H9 (cell line): Measurements from ENCODE around the gene ANGPT4. TPM values are rescaled to one million over a fixed set of nuclear protein-coding genes. Genes with fewer than 3 reads are reported as not detected.

ENCODE experiments used
- DNase-seq: peaks from one replicate; pipeline ENCODE4 v3.0.0-alpha.2; 2017
- H2AFZ ChIP-seq: one replicate; pipeline ENCODE4 v1.6.1; 2013; ENCODE audit warnings: mild to moderate bottlenecking, low read length, control low read depth, moderate library complexity
- H2AK5ac ChIP-seq: 2 replicates; pipeline ENCODE4 v1.6.1; 2013; ENCODE audit warnings: low read length, control low read depth, mixed read lengths; ENCODE audit not compliant: insufficient read length
- H2BK120ac ChIP-seq: one replicate; pipeline ENCODE4 v1.6.1; 2013; ENCODE audit warnings: low read depth, mild to moderate bottlenecking, low read length, control low read depth, inconsistent platforms; ENCODE audit not compliant: poor library complexity, severe bottlenecking
- H2BK12ac ChIP-seq: 2 replicates; pipeline ENCODE4 v1.6.1; 2013; ENCODE audit warnings: low read length, control low read depth, mixed read lengths, low read depth; ENCODE audit not compliant: insufficient read length
- H2BK15ac ChIP-seq: 2 replicates; pipeline ENCODE4 v1.6.1; 2013; ENCODE audit warnings: low read depth, low read length, control low read depth
- H2BK20ac ChIP-seq: one replicate; pipeline ENCODE4 v1.6.1; 2013; ENCODE audit warnings: low read depth, mild to moderate bottlenecking, low read length, control low read depth, inconsistent platforms; ENCODE audit not compliant: poor library complexity, severe bottlenecking
- H2BK5ac ChIP-seq: 2 replicates; pipeline ENCODE4 v1.6.1; 2013; ENCODE audit warnings: low read length, control low read depth, mixed read lengths; ENCODE audit not compliant: insufficient read length
- H3K14ac ChIP-seq: 2 replicates; pipeline ENCODE4 v1.6.1; 2013; ENCODE audit warnings: low read length, control low read depth; ENCODE audit not compliant: insufficient read depth
- H3K18ac ChIP-seq: 2 replicates; pipeline ENCODE4 v1.6.1; 2013; ENCODE audit warnings: low read depth, mild to moderate bottlenecking, mixed read lengths, low read length, control low read depth; ENCODE audit not compliant: insufficient read length
- H3K23ac ChIP-seq: 2 replicates; pipeline ENCODE4 v1.6.1; 2013; ENCODE audit warnings: low read length, control low read depth, mixed read lengths, low read depth; ENCODE audit not compliant: insufficient read length
- H3K23me2 ChIP-seq: 2 replicates; pipeline ENCODE4 v1.6.1; 2013; ENCODE audit warnings: low read depth, mild to moderate bottlenecking, mixed read lengths, low read length, control low read depth; ENCODE audit not compliant: insufficient read length, poor library complexity, severe bottlenecking
- H3K27ac ChIP-seq: 2 replicates; pipeline ENCODE4 v1.5.1; 2013; ENCODE audit warnings: low read length, control low read depth, mixed read lengths, low read depth; ENCODE audit not compliant: insufficient read length
- H3K27me3 ChIP-seq: 2 replicates; pipeline ENCODE4 v1.6.1; 2013; ENCODE audit warnings: low read length, control low read depth, inconsistent platforms; ENCODE audit not compliant: insufficient read depth
- H3K4ac ChIP-seq: 2 replicates; pipeline ENCODE4 v1.6.1; 2013; ENCODE audit warnings: low read depth, mild to moderate bottlenecking, control low read depth, inconsistent platforms, low read length, moderate library complexity
- H3K4me1 ChIP-seq: 2 replicates; pipeline ENCODE4 v1.6.1; 2013; ENCODE audit warnings: low read length, control low read depth, inconsistent platforms; ENCODE audit not compliant: insufficient read depth
- H3K4me2 ChIP-seq: 2 replicates; pipeline ENCODE4 v1.6.1; 2013; ENCODE audit warnings: low read length, control low read depth, mixed read lengths; ENCODE audit not compliant: insufficient read length, insufficient read depth
- H3K56ac ChIP-seq: 2 replicates; pipeline ENCODE4 v1.6.1; 2013; ENCODE audit warnings: low read depth, mild to moderate bottlenecking, mixed read lengths, low read length, control low read depth; ENCODE audit not compliant: insufficient read length
- H3K79me1 ChIP-seq: 2 replicates; pipeline ENCODE4 v1.6.1; 2013; ENCODE audit warnings: low read depth, mild to moderate bottlenecking, moderate library complexity, low read length, control low read depth, inconsistent platforms; ENCODE audit not compliant: insufficient read depth, poor library complexity, severe bottlenecking
- H3K79me2 ChIP-seq: 2 replicates; pipeline ENCODE4 v1.6.1; 2013; ENCODE audit warnings: low read length, control low read depth, inconsistent platforms; ENCODE audit not compliant: insufficient read depth
- H3K9ac ChIP-seq: 2 replicates; pipeline ENCODE4 v1.6.1; 2013; ENCODE audit warnings: low read length, control low read depth, mixed read lengths; ENCODE audit not compliant: insufficient read length; ENCODE audit errors: extremely low read depth
- H3K9me3 ChIP-seq: one replicate; pipeline ENCODE4 v1.6.1; 2013; ENCODE audit warnings: low read depth, low read length, inconsistent platforms; ENCODE audit not compliant: control insufficient read depth
- H3T11ph ChIP-seq: one replicate; pipeline ENCODE4 v1.6.1; 2013; ENCODE audit warnings: mild to moderate bottlenecking, low read length, control low read depth, inconsistent platforms
- H4K20me1 ChIP-seq: one replicate; pipeline ENCODE4 v1.6.1; 2013; ENCODE audit not compliant: control insufficient read depth, insufficient read length, insufficient read depth
- H4K5ac ChIP-seq: 2 replicates; pipeline ENCODE4 v1.6.1; 2013; ENCODE audit warnings: low read depth, mild to moderate bottlenecking, mixed read lengths, low read length, control low read depth; ENCODE audit not compliant: insufficient read length
- H4K8ac ChIP-seq: replicated peaks from 2 replicates; pipeline ENCODE4 v1.6.1; 2013; ENCODE audit warnings: low read length, control low read depth, mixed read lengths, low read depth; ENCODE audit not compliant: insufficient read length
- H4K91ac ChIP-seq: 2 replicates; pipeline ENCODE4 v1.6.1; 2013; ENCODE audit warnings: low read depth, mild to moderate bottlenecking, moderate library complexity, mixed read lengths, low read length, control low read depth; ENCODE audit not compliant: insufficient read length
- H3K27ac Mint-ChIP-seq, 3 experiments: 2 replicates in 2 of 3; 3 replicates in 1 of 3; pipeline ENCODE4 v1.8.0; 2020 to 2021; ENCODE audit warnings: mixed read lengths in 3 of 3, mild to moderate bottlenecking in 1 of 3, moderate library complexity in 1 of 3
- H3K27me3 Mint-ChIP-seq: 2 replicates; pipeline ENCODE4 v1.8.0; 2021; ENCODE audit warnings: low read depth, mild to moderate bottlenecking, moderate library complexity, mixed read lengths
- H3K36me3 Mint-ChIP-seq, 3 experiments: 2 replicates in 2 of 3; 3 replicates in 1 of 3; pipeline ENCODE4 v1.8.0; 2020 to 2021; ENCODE audit warnings: low read depth in 3 of 3, mixed read lengths in 3 of 3; ENCODE audit not compliant: insufficient read depth in 1 of 3
- H3K4me1 Mint-ChIP-seq, 2 experiments: 2 replicates each; pipeline ENCODE4 v1.8.0; 2020; ENCODE audit warnings: mixed read lengths in 2 of 2
- H3K4me3 Mint-ChIP-seq, 2 experiments: 2 replicates in 1 of 2; 3 replicates in 1 of 2; pipeline ENCODE4 v1.8.0; 2020 to 2021; ENCODE audit warnings: mild to moderate bottlenecking in 2 of 2, mixed read lengths in 2 of 2, moderate library complexity in 1 of 2
- H3K9me3 Mint-ChIP-seq, 2 experiments: 2 replicates in 1 of 2; 3 replicates in 1 of 2; pipeline ENCODE4 v1.8.0; 2020; ENCODE audit warnings: mild to moderate bottlenecking in 2 of 2, mixed read lengths in 2 of 2, moderate library complexity in 1 of 2
- WGBS: extraction: QIAGEN DNeasy Blood & Tissue Kit; methylation state at CpG from one replicate; pipeline ENCODE4 v1.1.7; 2013; ENCODE audit warnings: missing lambda C conversion rate, low lambda C conversion rate, mixed read lengths; ENCODE audit not compliant: insufficient read length; ENCODE audit errors: extremely low coverage; 5-methylcytosine and 5-hydroxymethylcytosine counted together
- total RNA-seq: library from RNA; stranded (reverse); gene quantifications from 2 replicates; pipeline ENCODE4 v1.2.1, GENCODE V29; 2021
- TF ChIP-seq, protein P1 (sequence below): fragments of 200-600 bp; sonication (generic); conservative IDR thresholded peaks from 3 replicates; pipeline ENCODE4 v1.8.0; 2021; ENCODE audit warnings: antibody characterized with exemption, mild to moderate bottlenecking

ANGPT4 gene
- total RNA-seq, 1 experiment from 2014 or later: 0.11 TPM

DNA sequence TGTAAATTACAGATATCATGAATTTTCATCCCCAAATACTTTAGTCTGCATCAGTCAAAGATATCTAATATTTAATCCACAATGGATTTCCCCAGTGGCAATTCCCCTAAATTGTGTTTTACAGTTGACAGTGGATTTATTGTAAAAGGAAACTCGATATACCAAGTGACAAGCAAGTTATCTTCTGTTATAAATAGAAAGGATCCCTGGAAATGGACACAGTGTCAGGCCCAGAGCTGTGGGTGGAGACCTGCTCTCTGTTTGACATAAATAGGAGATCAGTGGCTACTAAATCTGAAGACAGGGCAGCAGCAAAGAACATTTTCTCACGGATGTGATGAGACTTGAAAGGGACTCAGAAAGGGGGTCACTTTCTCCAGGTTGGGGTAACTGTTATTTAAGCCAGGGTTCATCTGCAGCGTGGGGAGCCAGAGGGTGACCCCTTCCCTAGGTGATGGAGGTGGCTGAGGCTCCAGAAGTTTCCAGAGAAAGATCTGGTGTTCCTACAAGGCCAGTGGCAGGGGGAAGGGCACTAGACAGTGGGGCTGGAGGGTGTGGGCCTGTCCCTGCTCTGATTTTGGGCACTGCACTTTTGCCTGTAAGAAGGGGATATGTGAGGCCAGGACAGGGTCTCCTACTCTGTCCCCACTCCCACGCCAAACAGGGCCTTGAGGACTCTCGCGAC is 94.9 kb downstream of the ANGPT4 start:
- Histone ChIP-seq H4K5ac (no peak overlapping the region), H3K56ac (no peak overlapping the region), H2BK120ac (no peak overlapping the region), H4K91ac (no peak overlapping the region), H3K4me2 (no peak overlapping the region), H3K79me2 (no peaks in the 10 kb centered on the region), H3K23ac (no peak overlapping the region), H3K9ac (no peak overlapping the region), H2BK5ac (no peak overlapping the region), H2AK5ac (no peak overlapping the region), H3K18ac (no peak overlapping the region), H2BK20ac (no peak overlapping the region), H3K79me1 (no peaks in the 10 kb centered on the region), H3K4me1 (no peaks in the 10 kb centered on the region), H3K27ac (no peak overlapping the region), H3K4ac (no peak overlapping the region), H3K23me2 (no peaks in the 10 kb centered on the region), H4K8ac (no peak overlapping the region), H3K14ac (0 out of 2 replicates have a peak overlapping the region, but pooled peaks have one; percentile 27), H3T11ph (no peak overlapping the region), H4K20me1 (no peaks in the 10 kb centered on the region), H3K27me3 (no peaks in the 10 kb centered on the region), H3K9me3 (no peaks in the 10 kb centered on the region), H2BK15ac (no peak overlapping the region), H2AFZ (no peak overlapping the region), H2BK12ac (no peak overlapping the region)
- TF ChIP-seq, protein P1, sequence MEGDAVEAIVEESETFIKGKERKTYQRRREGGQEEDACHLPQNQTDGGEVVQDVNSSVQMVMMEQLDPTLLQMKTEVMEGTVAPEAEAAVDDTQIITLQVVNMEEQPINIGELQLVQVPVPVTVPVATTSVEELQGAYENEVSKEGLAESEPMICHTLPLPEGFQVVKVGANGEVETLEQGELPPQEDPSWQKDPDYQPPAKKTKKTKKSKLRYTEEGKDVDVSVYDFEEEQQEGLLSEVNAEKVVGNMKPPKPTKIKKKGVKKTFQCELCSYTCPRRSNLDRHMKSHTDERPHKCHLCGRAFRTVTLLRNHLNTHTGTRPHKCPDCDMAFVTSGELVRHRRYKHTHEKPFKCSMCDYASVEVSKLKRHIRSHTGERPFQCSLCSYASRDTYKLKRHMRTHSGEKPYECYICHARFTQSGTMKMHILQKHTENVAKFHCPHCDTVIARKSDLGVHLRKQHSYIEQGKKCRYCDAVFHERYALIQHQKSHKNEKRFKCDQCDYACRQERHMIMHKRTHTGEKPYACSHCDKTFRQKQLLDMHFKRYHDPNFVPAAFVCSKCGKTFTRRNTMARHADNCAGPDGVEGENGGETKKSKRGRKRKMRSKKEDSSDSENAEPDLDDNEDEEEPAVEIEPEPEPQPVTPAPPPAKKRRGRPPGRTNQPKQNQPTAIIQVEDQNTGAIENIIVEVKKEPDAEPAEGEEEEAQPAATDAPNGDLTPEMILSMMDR: no peak
- peak overlapping the region in 1 of 3 experiments; percentile 18; a peak in 1 of 7 replicates for H3K27ac Mint-ChIP-seq
- WGBS: no CpG with 5 or more reads among the region's 6 CpGs
- no peak for DNase-seq
- H3K9me3 Mint-ChIP-seq: peaks cover 5 to 12% of the 10 kb centered on the region in 2 experiments; a peak in 4 of 5 replicates
- no peak overlapping the region for H3K4me3 Mint-ChIP-seq
- H3K4me1 Mint-ChIP-seq: peaks cover 4 to 14% of the 10 kb centered on the region in 2 experiments
- H3K27me3 Mint-ChIP-seq: peaks cover 2% of the 10 kb centered on the region
- H3K36me3 Mint-ChIP-seq: peaks cover 0 to 4% (median 0%) of the 10 kb centered on the region in 3 experiments; a peak in 2 of 7 replicates
